NCI-H1105 treated with DMSO at 0.1 percent for 48 hours (cell line): ENCODE results near the gene SMARCA4.

ENCODE experiments used
- DNase-seq: peaks from one replicate; lab custom pipeline; 2025; lab: John Stamatoyannopoulos, UW

SMARCA4 gene

GRCh38 chr19:10960314-10961072 is at the start of gene SMARCA4:
Gene SMARCA4 (plus strand): TSS chr19:10961030. CDS start chr19:10984152, 23,122 bp downstream.
- peak; percentile 95 for DNase-seq

GRCh38 chr19:10911579-10912363 is 49.1 kb upstream of the SMARCA4 start:
- DNase-seq, result no peak

- no peak for DNase-seq
Measured at GRCh38 chr19:10912619-10913018, 48.2 kb upstream of the SMARCA4 start.

GRCh38 chr19:10913716-10914340 is 47.0 kb upstream of the SMARCA4 start:
- no peak for DNase-seq

GRCh38 chr19:10915130-10916091 is 45.4 kb upstream of the SMARCA4 start:
- DNase-seq, result no peak

GRCh38 chr19:10916602-10917001 is 44.2 kb upstream of the SMARCA4 start:
- no peak for DNase-seq

GRCh38 chr19:10918359-10918758 is 42.5 kb upstream of the SMARCA4 start:
- DNase-seq, result no peak

GRCh38 chr19:10919352-10920287 is 41.2 kb upstream of the SMARCA4 start:
- DNase-seq, result peak; percentile 40

GRCh38 chr19:10920288-10920655 is 40.6 kb upstream of the SMARCA4 start:
- DNase-seq, result no peak

- no peak for DNase-seq
Measured at GRCh38 chr19:10920781-10921180, 40.0 kb upstream of the SMARCA4 start.

- DNase-seq, result no peak
Measured at GRCh38 chr19:10921199-10921909, 39.5 kb upstream of the SMARCA4 start.

GRCh38 chr19:10921910-10922637 is 38.8 kb upstream of the SMARCA4 start:
- DNase-seq, result no peak

- no peak for DNase-seq
Measured at GRCh38 chr19:10922638-10923014, 38.2 kb upstream of the SMARCA4 start.

GRCh38 chr19:10923260-10924112 is 37.3 kb upstream of the SMARCA4 start:
- DNase-seq, result no peak

GRCh38 chr19:10924597-10924996 is 36.2 kb upstream of the SMARCA4 start:
- no peak for DNase-seq

GRCh38 chr19:10927730-10928562 is 32.9 kb upstream of the SMARCA4 start:
- no peak for DNase-seq
